ENCODE results near the gene GH2.

GH2 gene

GRCh38 chr17:63842540-63843386, 39.0 kb downstream of the GH2 start, which contains the start of gene SMARCD2:
SMARCD2 (minus strand) TSS chr17:63842685; CDS start chr17:63842674, 11 bp downstream.
- DNase-seq (ENCODE audit: insufficient read length, low spot score) (peak; percentile 99), FAIRE-seq (peak; percentile 96)

DNA sequence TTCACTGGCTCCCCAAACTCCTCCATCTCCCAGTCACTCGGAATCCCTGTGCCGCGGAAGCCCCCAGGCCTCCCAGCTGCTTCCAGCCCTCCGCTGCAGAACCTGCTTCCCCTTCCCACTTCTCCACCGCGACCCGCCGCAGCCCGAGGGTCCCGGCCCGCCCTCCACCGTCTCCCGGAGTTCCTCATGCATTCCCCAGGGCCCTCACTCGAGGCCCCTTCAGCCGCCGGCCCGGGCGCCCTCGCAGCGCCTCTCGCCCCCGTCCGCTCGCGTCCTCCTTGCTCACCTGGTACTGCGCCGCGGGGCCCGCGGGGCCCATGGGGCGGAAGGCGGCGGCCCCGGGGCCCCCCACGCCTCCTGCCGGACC, 39.6 kb downstream of the GH2 start:
- DNase-seq (ENCODE audit: insufficient read length, low spot score), result peak; percentile 43

DNA sequence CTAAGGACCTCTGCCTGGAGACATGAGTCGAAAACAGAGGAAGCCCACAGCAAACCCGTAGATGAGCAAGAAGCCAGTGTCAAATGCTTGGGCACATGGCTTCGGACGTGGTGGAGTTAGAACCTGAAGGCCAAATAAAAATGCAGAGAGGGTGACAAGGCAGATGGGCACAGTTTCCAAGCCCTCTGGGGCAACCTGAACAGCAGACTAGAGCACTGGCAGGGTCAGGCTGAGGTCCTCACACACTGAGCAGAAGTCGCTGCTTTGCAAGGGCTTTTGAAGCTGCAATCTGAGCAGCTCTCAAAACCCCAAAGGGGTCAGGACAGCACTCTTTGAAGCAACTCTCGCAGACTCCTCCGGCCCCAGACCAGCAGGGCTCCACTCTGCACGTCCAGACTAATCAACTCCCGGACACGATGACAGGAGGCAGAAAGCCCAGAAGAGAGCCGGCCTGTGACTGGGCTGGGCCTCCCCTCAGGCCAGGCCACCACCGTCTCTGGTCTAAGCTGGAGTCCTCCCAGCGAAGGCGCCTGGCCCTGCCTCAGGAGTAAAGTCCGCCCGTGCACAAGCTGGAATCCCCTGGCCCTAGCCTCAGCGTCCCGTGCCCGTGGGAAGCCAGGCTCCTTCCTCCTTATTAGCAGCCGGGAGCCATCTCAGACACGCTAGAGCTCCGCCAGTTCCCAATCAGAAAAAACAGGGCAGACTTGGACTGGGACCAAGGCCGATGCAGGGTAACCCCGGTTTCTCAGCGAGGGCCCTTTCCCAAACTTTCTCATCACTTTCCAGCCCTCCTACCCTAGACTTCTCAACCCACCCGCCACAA, 40.2 kb downstream of the GH2 start:
- FAIRE-seq, result no peak
- DNase-seq (ENCODE audit: insufficient read length, low spot score), result no peak

More for the DNA sequence above, 39.6 kb downstream of the GH2 start:
- FAIRE-seq, result no peak

DNA sequence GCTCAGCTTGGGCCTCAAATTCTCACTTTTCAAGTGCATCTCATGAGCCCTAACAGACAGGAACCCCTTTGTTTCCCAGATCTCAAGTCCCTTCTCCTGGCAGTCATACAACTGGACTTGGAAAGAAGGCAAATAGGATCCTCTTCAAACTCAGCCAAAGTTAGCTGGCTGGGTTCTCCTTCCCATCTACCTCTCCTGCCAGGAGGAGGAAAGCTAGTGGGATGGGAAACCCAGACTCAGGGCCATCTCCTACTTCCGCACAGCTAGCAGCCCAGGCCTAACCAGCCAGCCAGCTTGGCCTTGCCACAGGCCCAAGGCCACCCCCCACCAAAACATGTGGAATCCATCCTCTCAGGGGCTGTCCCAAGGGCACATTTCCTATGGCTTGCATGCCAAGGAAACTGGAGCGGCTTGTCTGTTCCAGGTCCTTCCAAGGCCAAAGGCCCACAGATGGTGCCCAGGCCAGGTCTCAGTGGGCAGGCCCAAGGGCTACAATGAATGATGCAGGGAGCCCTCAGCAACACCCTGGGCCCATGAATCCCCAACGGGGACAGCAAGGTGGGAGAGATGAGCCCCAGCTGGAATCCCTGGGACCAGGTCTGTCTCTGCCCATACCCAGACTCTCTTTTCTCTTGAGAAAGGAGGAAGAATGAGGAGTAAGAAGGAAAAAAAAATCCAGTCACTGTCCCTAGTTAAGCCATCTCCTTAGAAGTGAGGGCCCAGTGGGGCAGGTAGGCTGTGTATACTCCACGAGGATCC, 41.0 kb downstream of the GH2 start:
- DNase-seq (ENCODE audit: insufficient read length, low spot score) (no peak), FAIRE-seq (no peak)

- FAIRE-seq, result no peak
- no peak for DNase-seq (ENCODE audit: insufficient read length, low spot score)
Measured at GRCh38 chr17:63838631-63839171, 43.0 kb downstream of the GH2 start.

DNA sequence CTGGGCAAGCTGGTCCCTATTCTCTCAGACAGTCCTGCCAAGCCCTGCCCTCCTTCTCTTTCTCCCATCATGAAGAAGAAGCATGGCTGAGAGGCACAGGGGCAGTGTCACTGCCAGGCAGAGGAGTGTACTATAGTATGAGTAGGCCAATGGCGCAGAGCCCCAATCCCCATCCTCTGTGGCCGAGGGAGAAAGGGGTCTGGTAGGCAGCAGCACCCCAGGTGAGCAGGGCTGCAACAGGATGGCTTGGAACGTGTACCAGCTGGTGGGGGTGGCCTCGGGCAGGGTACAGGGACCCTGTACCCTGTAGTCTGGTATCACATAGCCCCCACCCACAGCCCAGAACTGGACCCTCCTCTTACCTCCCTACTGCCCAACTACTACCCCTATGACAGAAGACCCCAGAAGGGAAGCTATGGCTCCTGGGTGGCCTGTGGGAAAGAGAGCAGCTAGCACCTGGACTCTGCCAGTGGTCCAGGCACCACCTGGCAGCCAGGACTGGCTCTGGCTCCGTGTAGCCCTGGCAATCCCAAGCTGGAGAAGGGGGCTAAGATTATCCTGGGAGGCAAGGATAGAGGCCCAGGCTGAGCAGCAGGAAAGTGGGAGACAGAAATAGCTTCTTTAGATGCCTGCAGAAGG, 43.7 kb downstream of the GH2 start:
- FAIRE-seq (no peak), DNase-seq (ENCODE audit: insufficient read length, low spot score) (no peak)

DNA sequence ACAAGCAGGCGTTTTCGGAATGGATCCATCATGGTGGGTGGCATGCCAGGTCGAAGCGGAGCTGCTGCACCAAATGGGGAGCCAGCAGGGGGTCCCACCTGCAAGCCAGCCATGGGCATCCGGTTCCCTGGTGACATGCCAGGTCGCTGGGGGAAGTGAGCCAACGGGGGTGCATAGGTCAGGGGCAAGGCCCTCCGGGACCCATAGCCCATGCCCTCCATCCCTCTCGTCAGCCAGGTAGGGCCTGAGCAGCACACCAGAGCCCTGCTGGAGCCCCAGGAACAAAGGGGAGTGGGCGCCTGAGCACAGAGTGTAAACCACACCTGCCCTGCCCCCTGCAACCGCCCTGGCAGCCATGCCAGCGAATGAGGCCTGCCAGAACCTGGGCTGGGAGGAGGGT, 44.3 kb downstream of the GH2 start:
- DNase-seq (ENCODE audit: insufficient read length, low spot score), result no peak
- no peak for FAIRE-seq

GRCh38 chr17:63836811-63837210, 44.9 kb downstream of the GH2 start:
- FAIRE-seq, result no peak
- DNase-seq (ENCODE audit: insufficient read length, low spot score), result no peak

GRCh38 chr17:63835167-63835720, 46.5 kb downstream of the GH2 start:
- DNase-seq (ENCODE audit: insufficient read length, low spot score) (no peak), FAIRE-seq (no peak)

GRCh38 chr17:63834431-63835166, 47.1 kb downstream of the GH2 start:
- DNase-seq (ENCODE audit: insufficient read length, low spot score), result peak; percentile 79
- peak; percentile 66 for FAIRE-seq

GRCh38 chr17:63833741-63834373, 47.9 kb downstream of the GH2 start:
- FAIRE-seq (no peak), DNase-seq (ENCODE audit: insufficient read length, low spot score) (no peak)

- FAIRE-seq, result no peak
- DNase-seq (ENCODE audit: insufficient read length, low spot score), result no peak
Measured at GRCh38 chr17:63833026-63833740, 48.6 kb downstream of the GH2 start.

DNA sequence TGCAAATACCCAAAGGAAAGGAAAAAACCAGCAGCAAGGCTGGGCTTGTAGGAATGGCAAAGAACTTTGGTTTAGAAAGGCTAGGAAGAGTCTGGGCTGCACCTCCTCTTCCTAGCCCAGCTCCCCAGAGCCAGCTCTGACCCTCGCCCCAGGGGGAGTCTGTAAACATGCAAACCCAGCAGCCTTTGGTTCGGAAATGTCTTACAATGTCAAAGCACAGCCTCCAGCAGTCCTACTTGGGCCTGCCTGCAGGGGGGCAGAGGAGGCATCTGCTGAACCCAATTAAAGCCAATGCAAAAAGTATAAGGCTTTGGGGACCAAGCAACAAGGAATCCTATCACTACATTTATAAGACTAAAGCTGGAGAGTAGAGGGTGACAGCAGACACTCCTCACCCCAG, 49.3 kb downstream of the GH2 start:
- DNase-seq (ENCODE audit: insufficient read length, low spot score) (no peak), FAIRE-seq (no peak)

- FAIRE-seq (no peak), DNase-seq (ENCODE audit: insufficient read length, low spot score) (no peak)
Measured at GRCh38 chr17:63832014-63832413, 49.7 kb downstream of the GH2 start.

DNA sequence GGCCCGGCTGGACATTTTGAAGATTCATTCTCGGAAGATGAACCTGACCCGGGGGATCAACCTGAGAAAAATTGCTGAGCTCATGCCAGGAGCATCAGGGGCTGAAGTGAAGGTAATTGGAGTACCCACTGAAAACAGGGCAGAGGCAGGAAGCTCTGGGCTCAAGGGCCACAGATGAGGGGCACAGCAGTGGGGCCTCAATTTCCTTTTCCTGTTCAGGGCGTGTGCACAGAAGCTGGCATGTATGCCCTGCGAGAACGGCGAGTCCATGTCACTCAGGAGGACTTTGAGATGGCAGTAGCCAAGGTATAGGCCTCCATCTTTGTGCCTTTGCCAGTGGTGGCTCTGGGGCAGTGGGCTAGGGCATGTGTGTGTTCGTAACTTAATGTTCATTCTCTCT, 50.2 kb downstream of the GH2 start:
- DNase-seq (ENCODE audit: insufficient read length, low spot score) (no peak), FAIRE-seq (no peak)

DNA sequence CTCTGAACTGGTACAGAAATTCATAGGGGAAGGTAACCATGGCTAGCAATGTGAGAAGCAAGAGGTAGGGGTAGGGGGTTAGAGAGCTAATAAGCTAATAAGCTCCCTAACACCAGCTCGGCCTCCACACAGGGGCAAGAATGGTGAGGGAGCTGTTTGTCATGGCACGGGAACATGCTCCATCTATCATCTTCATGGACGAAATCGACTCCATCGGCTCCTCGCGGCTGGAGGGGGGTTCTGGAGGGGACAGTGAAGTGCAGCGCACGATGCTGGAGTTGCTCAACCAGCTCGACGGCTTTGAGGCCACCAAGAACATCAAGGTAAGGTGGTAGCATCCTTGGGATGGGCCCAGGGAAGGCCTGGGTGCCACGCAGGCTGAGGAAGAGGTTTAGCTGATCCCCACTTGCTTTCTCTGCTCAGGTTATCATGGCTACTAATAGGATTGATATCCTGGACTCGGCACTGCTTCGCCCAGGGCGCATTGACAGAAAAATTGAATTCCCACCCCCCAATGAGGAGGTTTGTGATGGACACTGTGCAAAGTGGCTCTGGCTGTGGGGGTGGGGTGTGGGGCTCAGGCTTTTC, 50.7 kb downstream of the GH2 start:
- no peak for FAIRE-seq
- no peak for DNase-seq (ENCODE audit: insufficient read length, low spot score)

- FAIRE-seq (no peak), DNase-seq (ENCODE audit: insufficient read length, low spot score) (no peak)
Measured at GRCh38 chr17:63830278-63830677, 51.5 kb downstream of the GH2 start.

Measured in HTR-8/SVneo (cell line).